Ovary (tissue), 3 donors: Measurements from ENCODE around the gene ZNF750.

ENCODE experiments used
- EP300 ChIP-seq: sonication (generic); formaldehyde crosslinking; IDR thresholded peaks from one replicate; pipeline ENCODE4 v1.6.1; 2017; ENCODE audit warnings: antibody characterized with exemption
- POLR2A ChIP-seq: fragments of 450-650 bp; IDR thresholded peaks from one replicate; pipeline ENCODE4 v1.6.1; 2017; ENCODE audit warnings: antibody characterized with exemption, mild to moderate bottlenecking, moderate library complexity
- TF ChIP-seq, protein P1 (sequence below), 3 donors: fragments of 450-650 bp in 2 of 3; fragments of 200-600 bp in 1 of 3; IDR thresholded peaks; one replicate each; pipeline versions ENCODE4 v1.5.1 to v1.8.0; 2016 to 2022; ENCODE audit warnings: antibody characterized with exemption in 3 of 3, mild to moderate bottlenecking in 1 of 3
- donor health status: DM: no; HTN: no; CAD: no.

DNA sequence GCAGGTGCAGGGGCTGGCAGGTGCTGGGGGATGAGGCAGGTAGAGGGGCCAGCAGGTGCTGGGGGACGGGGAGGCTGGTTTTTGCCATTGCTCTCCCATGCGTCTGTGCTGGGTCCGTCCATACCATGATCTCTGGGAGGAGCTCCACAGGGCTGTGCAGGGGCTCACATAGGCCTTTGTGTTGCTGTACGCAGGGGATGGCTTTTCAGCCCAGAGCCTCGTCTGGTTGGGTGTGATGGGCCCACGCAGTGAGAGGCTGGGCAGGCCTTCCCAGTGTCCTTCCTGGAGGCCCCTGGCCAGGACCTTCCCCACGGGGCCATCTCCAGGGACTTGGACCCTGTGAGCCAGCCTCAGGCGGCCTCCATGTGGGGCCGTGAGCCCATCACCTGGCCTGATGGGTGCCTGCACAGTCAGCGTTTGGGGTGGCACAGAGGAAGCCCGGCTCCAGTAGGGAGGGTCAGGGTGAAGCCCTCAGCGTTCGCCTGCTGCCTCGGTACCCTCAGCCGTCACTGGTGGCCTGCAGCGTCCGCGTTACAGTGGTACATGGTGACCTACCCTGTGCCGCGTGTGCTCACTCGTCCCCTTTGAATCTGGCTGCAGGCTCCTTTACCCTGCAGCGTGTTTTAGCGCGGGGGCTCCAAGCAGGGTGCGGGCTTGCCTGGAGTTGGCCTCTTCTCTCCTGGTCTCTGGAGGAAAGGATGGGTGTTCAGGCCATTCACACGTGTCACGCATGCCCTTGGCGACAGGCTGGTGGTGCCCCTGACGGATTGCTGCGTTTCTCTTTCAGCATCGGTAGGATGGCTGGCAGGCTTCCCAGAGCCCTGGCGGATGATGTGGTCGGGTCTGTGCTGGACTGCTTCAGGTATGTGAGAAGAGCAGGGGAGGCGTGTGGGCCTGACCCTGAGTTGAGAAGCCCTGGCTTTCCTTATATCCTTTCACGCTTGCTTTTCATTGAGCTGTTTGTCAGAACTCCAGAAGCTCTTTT is 30.6 kb downstream of the ZNF750 start:
- TF ChIP-seq, protein P1, sequence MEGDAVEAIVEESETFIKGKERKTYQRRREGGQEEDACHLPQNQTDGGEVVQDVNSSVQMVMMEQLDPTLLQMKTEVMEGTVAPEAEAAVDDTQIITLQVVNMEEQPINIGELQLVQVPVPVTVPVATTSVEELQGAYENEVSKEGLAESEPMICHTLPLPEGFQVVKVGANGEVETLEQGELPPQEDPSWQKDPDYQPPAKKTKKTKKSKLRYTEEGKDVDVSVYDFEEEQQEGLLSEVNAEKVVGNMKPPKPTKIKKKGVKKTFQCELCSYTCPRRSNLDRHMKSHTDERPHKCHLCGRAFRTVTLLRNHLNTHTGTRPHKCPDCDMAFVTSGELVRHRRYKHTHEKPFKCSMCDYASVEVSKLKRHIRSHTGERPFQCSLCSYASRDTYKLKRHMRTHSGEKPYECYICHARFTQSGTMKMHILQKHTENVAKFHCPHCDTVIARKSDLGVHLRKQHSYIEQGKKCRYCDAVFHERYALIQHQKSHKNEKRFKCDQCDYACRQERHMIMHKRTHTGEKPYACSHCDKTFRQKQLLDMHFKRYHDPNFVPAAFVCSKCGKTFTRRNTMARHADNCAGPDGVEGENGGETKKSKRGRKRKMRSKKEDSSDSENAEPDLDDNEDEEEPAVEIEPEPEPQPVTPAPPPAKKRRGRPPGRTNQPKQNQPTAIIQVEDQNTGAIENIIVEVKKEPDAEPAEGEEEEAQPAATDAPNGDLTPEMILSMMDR (IDR thresholded peaks at IDR 0.05): no peak
- TF ChIP-seq POLR2A (no peak), EP300 (no peak)
